Breast epithelium (tissue), 4 donors: ENCODE data around the gene CD86. TPM values are rescaled to one million over a fixed set of nuclear protein-coding genes. Genes with fewer than 3 reads are reported as not detected.

Source experiments
- DNase-seq, 2 donors: peaks; one replicate each; pipeline ENCODE4 v3.0.0-alpha.2; 2019; ENCODE audit warnings: low spot score in 2 of 2
- H3K27ac ChIP-seq, 2 donors: fragments of 200-600 bp; sonication (generic) in 1 of 2; one replicate each; pipeline ENCODE4 v1.5.1; 2016 to 2019; ENCODE audit warnings: mild to moderate bottlenecking in 1 of 2
- H3K27me3 ChIP-seq, 2 donors: fragments of 200-600 bp; sonication (generic) in 1 of 2; one replicate each; pipeline versions ENCODE4 v1.5.1 to v1.6.0; 2017 to 2019; ENCODE audit warnings: control low read depth in 1 of 2, mild to moderate bottlenecking in 1 of 2
- H3K36me3 ChIP-seq: fragments of 200-600 bp; one replicate; pipeline ENCODE4 v1.5.1; 2019
- H3K4me1 ChIP-seq, 2 donors: fragments of 200-600 bp; sonication (generic); one replicate each; pipeline ENCODE4 v1.5.1; 2016 to 2019; ENCODE audit warnings: control low read depth in 1 of 2
- H3K4me3 ChIP-seq, 3 donors: fragments of 200-600 bp; sonication (generic); 1 replicate in 2 of 3; 2 replicates in 1 of 3; pipeline ENCODE4 v1.5.1; 2016 to 2019; ENCODE audit warnings: mild to moderate bottlenecking in 3 of 3, moderate library complexity in 2 of 3
- H3K9me3 ChIP-seq, 2 donors: fragments of 200-600 bp; sonication (generic) in 1 of 2; one replicate each; pipeline ENCODE4 v1.5.1; 2016 to 2019; ENCODE audit warnings: control low read depth in 1 of 2
- CTCF ChIP-seq, 3 donors: fragments of 450-650 bp; IDR thresholded peaks; one replicate each; pipeline ENCODE4 v1.5.1; 2016 to 2017; ENCODE audit warnings: antibody characterized with exemption in 3 of 3, mild to moderate bottlenecking in 3 of 3, moderate library complexity in 3 of 3
- POLR2A ChIP-seq: fragments of 450-650 bp; IDR thresholded peaks from one replicate; pipeline ENCODE4 v1.6.1; 2016; ENCODE audit warnings: antibody characterized with exemption, mild to moderate bottlenecking, moderate library complexity
- POLR2AphosphoS5 ChIP-seq, 3 donors: sonication (generic); formaldehyde crosslinking; IDR thresholded peaks; one replicate each; pipeline ENCODE4 v1.6.1; 2017; ENCODE audit warnings: antibody characterized with exemption in 3 of 3
- intact Hi-C: fragments of 100-400 bp; cut with DNase I; formaldehyde crosslinking; loops from one replicate; pipeline ENCODE4 v1.15.1; 2023; ENCODE audit warnings: low total_unique reads
- total RNA-seq, 3 donors: library from RNA; depleted of rRNA; stranded (reverse); fragments of >200 nt; gene quantifications; one replicate each; pipeline ENCODE4 v1.1.0, GENCODE V29; 2016

Gene CD86
- total RNA-seq: 10 to 100 TPM in 1 of 3 donors, 1 to 10 TPM in 2; 7.3 to 12.6 (median 7.5) TPM

DNA sequence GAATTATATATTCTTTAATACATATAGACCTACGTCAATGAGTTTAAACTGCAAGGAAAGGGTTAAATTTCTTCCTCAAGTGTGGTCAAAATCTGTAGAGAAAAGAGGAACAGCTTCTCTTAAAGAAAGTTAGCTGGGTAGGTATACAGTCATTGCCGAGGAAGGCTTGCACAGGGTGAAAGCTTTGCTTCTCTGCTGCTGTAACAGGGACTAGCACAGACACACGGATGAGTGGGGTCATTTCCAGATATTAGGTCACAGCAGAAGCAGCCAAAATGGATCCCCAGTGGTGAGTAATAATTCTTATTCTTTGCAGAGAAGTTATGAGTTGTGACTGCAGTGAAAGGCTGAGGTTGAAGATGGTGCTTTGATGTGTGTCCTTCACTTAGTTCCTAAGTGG, at the start of gene CD86:
CD86 (plus strand) TSS at position 148 of the 400 bp plus-strand sequence; CDS start at position 276, 128 bp downstream.
- Histone ChIP-seq H3K27me3 (no peaks in the 10 kb centered on the region), H3K27ac (no peak within 1 kb of the TSS), H3K4me3 (peak within 1 kb of the TSS in 2 of 3 donors; percentile 4 to 24), H3K9me3 (no peaks in the 10 kb centered on the region), H3K4me1 (no peaks in the 10 kb centered on the region), H3K36me3 (no peaks in the 10 kb centered on the region)
- intact Hi-C loops: no loop called here
- no peak for DNase-seq
- TF ChIP-seq POLR2AphosphoS5 (IDR thresholded peaks at IDR 0.05): no peak
- no peak for TF ChIP-seq CTCF (IDR thresholded peaks at IDR 0.05)
- TF ChIP-seq POLR2A: no peak

DNA sequence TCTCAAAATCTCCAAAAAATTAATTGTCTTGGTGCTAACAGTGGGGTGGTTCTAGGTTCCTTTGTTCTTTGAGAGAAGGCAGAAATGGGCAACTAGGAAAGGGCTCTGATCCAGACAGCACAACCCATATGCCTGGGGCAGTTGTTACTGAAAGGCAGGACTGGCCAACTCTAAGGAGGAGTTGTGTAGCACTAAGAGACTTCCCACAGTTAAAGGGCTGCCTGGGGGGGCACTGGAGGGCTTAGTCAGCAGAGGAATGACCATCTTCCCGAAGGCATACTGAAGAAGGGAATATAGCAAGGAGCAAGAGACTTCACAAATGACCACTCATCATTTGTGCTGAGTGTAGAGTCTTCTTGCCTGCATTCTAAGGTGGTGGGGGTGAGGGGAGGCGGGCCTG, 48.9 kb upstream of the CD86 start:
- H3K9me3 ChIP-seq: no peaks in the 10 kb centered on the region
- DNase-seq: no peak
- no peak for TF ChIP-seq POLR2A
- TF ChIP-seq CTCF (IDR thresholded peaks at IDR 0.05): no peak
- no peak for TF ChIP-seq POLR2AphosphoS5 (IDR thresholded peaks at IDR 0.05)
- H3K27me3 ChIP-seq: no peaks in the 10 kb centered on the region
- H3K36me3 ChIP-seq: no peaks in the 10 kb centered on the region
- H3K4me1 ChIP-seq: no peaks in the 10 kb centered on the region
- intact Hi-C loops: no loop called here
- no peak overlapping the region for H3K27ac ChIP-seq
- no peak overlapping the region for H3K4me3 ChIP-seq

DNA sequence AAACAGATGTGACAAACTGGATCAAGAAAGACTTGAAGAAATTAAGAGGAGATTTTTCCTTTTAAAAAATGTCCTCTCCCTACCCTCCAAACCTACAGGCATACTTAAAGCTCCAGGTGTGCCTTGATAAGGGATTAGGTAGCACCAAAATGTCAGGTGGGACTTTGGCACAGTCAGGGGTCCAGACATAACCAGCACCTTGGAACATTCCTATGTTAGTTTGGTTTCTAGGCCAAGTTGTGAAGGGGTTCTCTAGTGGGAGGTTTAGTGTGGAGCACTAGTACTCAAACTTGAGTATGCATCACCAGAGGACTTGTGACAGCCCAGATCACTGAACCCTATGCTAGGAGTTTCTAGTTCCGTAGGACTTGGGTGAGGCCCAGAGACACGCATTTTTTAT, 47.0 kb upstream of the CD86 start:
- intact Hi-C loops: no loop called here
- DNase-seq: no peak
- Histone ChIP-seq H3K4me1 (no peaks in the 10 kb centered on the region), H3K36me3 (no peaks in the 10 kb centered on the region), H3K27ac (no peak overlapping the region), H3K9me3 (no peaks in the 10 kb centered on the region), H3K27me3 (no peaks in the 10 kb centered on the region), H3K4me3 (no peak overlapping the region)
- TF ChIP-seq POLR2A (no peak), CTCF (IDR thresholded peaks at IDR 0.05) (no peak), POLR2AphosphoS5 (IDR thresholded peaks at IDR 0.05) (no peak)

DNA sequence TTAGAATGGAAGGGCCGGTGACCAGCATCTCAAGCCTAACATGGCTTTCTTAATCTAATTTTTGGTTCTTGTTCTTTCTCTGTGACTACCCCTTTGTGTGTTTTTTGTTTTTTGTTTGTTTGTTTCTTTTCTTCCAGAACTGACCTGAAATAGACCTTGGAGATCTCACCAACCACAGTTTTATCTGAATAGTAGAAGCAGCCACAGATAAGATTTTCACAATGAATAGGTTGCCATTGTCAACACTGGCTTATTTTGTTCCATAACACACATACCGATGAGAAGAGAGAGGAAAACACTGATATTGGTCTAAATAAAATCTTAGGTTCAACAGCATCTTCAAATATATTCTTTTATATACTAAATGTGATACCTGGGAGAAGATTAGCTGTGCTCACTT, 44.7 kb upstream of the CD86 start:
- no peak for DNase-seq
- Histone ChIP-seq H3K4me1 (no peaks in the 10 kb centered on the region), H3K36me3 (no peaks in the 10 kb centered on the region), H3K4me3 (no peak overlapping the region), H3K9me3 (no peaks in the 10 kb centered on the region), H3K27me3 (no peaks in the 10 kb centered on the region), H3K27ac (no peak overlapping the region)
- TF ChIP-seq CTCF (IDR thresholded peaks at IDR 0.05) (no peak), POLR2AphosphoS5 (IDR thresholded peaks at IDR 0.05) (no peak), POLR2A (no peak)
- intact Hi-C loops: no loop called here

DNA sequence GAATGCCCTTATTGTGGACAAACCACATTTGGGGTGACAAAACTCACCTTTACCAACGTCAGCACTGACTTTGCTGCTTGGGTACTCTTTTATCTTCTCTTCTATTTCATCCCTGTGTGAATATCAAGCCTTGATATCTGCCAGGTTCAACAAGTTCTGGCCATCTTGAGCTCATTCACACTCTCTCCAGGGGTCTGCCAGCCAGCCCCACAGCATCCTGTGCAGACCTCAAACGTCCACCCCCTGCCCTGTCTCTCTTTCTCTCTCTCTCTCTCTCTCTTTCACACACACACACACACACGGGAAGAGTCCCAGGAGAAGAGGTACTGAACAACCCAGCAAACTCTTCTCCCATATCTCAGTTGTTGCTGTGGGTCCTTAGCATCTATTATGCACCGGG, 43.8 kb upstream of the CD86 start:
- H3K9me3 ChIP-seq: no peaks in the 10 kb centered on the region
- H3K4me1 ChIP-seq: no peaks in the 10 kb centered on the region
- no peak for TF ChIP-seq POLR2A
- no peak for TF ChIP-seq POLR2AphosphoS5 (IDR thresholded peaks at IDR 0.05)
- no peak for DNase-seq
- no peaks in the 10 kb centered on the region for H3K27me3 ChIP-seq
- H3K36me3 ChIP-seq: no peaks in the 10 kb centered on the region
- intact Hi-C loops: no loop called here
- no peak overlapping the region for H3K4me3 ChIP-seq
- H3K27ac ChIP-seq: no peak overlapping the region

DNA sequence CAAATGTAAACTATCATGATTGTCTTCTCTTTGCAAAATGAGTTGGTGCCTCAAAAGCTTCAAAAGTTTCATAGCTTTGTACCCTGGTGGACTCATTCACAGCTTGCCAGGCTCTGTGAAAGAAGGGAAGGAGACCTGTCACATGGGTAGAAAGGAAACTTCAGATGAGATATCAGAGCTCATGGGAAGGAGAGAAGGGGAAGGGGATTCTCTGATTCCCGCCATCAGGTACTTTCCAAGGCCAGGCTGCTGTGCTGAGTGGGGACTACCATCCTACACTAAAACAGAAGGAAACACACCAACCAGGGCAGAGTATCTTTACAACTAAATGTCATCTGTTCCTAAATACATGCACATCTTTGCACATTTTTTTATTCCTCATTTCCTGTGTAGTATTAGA, 42.3 kb upstream of the CD86 start:
- no peaks in the 10 kb centered on the region for H3K4me1 ChIP-seq
- DNase-seq: no peak
- H3K9me3 ChIP-seq: no peaks in the 10 kb centered on the region
- H3K27me3 ChIP-seq: no peaks in the 10 kb centered on the region
- H3K4me3 ChIP-seq: no peak overlapping the region
- TF ChIP-seq POLR2AphosphoS5 (IDR thresholded peaks at IDR 0.05): no peak
- no peak for TF ChIP-seq POLR2A
- no peak for TF ChIP-seq CTCF (IDR thresholded peaks at IDR 0.05)
- intact Hi-C loops: no loop called here
- no peak overlapping the region for H3K27ac ChIP-seq
- no peaks in the 10 kb centered on the region for H3K36me3 ChIP-seq
